Parathyroid adenoma (tissue), 2 donors: Measurements from ENCODE around the gene ANKRD13D.
"Not testable (repeated sequence)": the region's sequence is repeated elsewhere in the genome, so short reads cannot be mapped to it uniquely, and the experiment has no call there.

Experiments
- H2AFZ ChIP-seq: fragments of 300-600 bp; sonication (generic); one replicate; pipeline ENCODE4 v1.7.0; 2017; ENCODE audit warnings: antibody characterized with exemption, mild to moderate bottlenecking
- H3K27ac ChIP-seq: fragments of 300-600 bp; sonication (generic); one replicate; pipeline ENCODE4 v1.7.0; 2017
- H3K27me3 ChIP-seq: fragments of 300-600 bp; sonication (generic); one replicate; pipeline ENCODE4 v1.7.0; 2017; ENCODE audit warnings: low read length; ENCODE audit not compliant: control insufficient read depth, insufficient read depth
- H3K36me3 ChIP-seq: fragments of 300-600 bp; sonication (generic); one replicate; pipeline ENCODE4 v1.7.0; 2017; ENCODE audit warnings: low read length; ENCODE audit not compliant: control insufficient read depth, insufficient read depth
- H3K4me1 ChIP-seq: fragments of 300-600 bp; sonication (generic); one replicate; pipeline ENCODE4 v1.7.0; 2017; ENCODE audit warnings: control low read depth
- H3K4me2 ChIP-seq: fragments of 300-600 bp; sonication (generic); one replicate; pipeline ENCODE4 v1.7.0; 2017; ENCODE audit warnings: low read length
- H3K4me3 ChIP-seq: fragments of 300-600 bp; sonication (generic); one replicate; pipeline ENCODE4 v1.7.0; 2017; ENCODE audit warnings: low read depth, low read length
- H3K79me2 ChIP-seq: fragments of 300-600 bp; sonication (generic); one replicate; pipeline ENCODE4 v1.7.0; 2017; ENCODE audit warnings: control low read depth
- H3K9ac ChIP-seq: fragments of 300-600 bp; sonication (generic); one replicate; pipeline ENCODE4 v1.7.0; 2017; ENCODE audit warnings: mild to moderate bottlenecking
- H3K9me3 ChIP-seq: fragments of 300-600 bp; sonication (generic); one replicate; pipeline ENCODE4 v1.7.0; 2017; ENCODE audit warnings: low read length; ENCODE audit not compliant: control insufficient read depth
- CTCF ChIP-seq: fragments of 300-600 bp; sonication (generic); IDR thresholded peaks from one replicate; pipeline ENCODE4 v1.7.0; 2017; ENCODE audit warnings: antibody characterized with exemption, mild to moderate bottlenecking
- donor health status: primary hyperparathyroidism.

Gene ANKRD13D

GRCh38 chr11:67317205-67317887 is 28.2 kb downstream of the ANKRD13D start:
- TF ChIP-seq CTCF: peak; percentile 92
- H3K4me2 ChIP-seq: peak overlapping the region; percentile 89
- no peak overlapping the region for H3K9ac ChIP-seq
- peak overlapping the region; percentile 91 for H3K4me3 ChIP-seq
- H3K27me3 ChIP-seq: no peaks in the 10 kb centered on the region
- peak overlapping the region; percentile 93 for H2AFZ ChIP-seq
- no peaks in the 10 kb centered on the region for H3K9me3 ChIP-seq
- H3K4me1 ChIP-seq: peaks cover 4% of the 10 kb centered on the region
- H3K79me2 ChIP-seq: peaks cover 14% of the 10 kb centered on the region
- H3K27ac ChIP-seq: peak overlapping the region; percentile 83
- H3K36me3 ChIP-seq: no peaks in the 10 kb centered on the region

GRCh38 chr11:67317888-67318555 is 28.9 kb downstream of the ANKRD13D start:
- H3K79me2 ChIP-seq: peaks cover 16% of the 10 kb centered on the region
- no peaks in the 10 kb centered on the region for H3K36me3 ChIP-seq
- peak overlapping the region; percentile 89 for H3K4me2 ChIP-seq
- peak overlapping the region; percentile 91 for H3K4me3 ChIP-seq
- H3K9ac ChIP-seq: no peak overlapping the region
- no peaks in the 10 kb centered on the region for H3K9me3 ChIP-seq
- H3K4me1 ChIP-seq: peaks cover 4% of the 10 kb centered on the region
- H2AFZ ChIP-seq: peak overlapping the region; percentile 93
- TF ChIP-seq CTCF: no peak
- no peaks in the 10 kb centered on the region for H3K27me3 ChIP-seq
- H3K27ac ChIP-seq: peak overlapping the region; percentile 83

- not testable (repeated sequence) for H3K9me3 ChIP-seq, H3K27me3 ChIP-seq, H3K4me1 ChIP-seq, H3K27ac ChIP-seq, H3K9ac ChIP-seq, H3K36me3 ChIP-seq, H2AFZ ChIP-seq
- Histone ChIP-seq H3K79me2 (peaks cover 16% of the 10 kb centered on the region), H3K4me2 (peak overlapping the region; percentile 89), H3K4me3 (peak overlapping the region; percentile 91)
These were observed 29.8 kb downstream of the ANKRD13D start for GRCh38 chr11:67318876-67319275.

- H3K4me3 ChIP-seq: no peak overlapping the region
- no peaks in the 10 kb centered on the region for H3K36me3 ChIP-seq
- TF ChIP-seq CTCF: no peak
- no peak overlapping the region for H3K9ac ChIP-seq
- no peaks in the 10 kb centered on the region for H3K9me3 ChIP-seq
- no peak overlapping the region for H3K4me2 ChIP-seq
- no peak overlapping the region for H3K27ac ChIP-seq
- peaks cover 4% of the 10 kb centered on the region for H3K4me1 ChIP-seq
- no peaks in the 10 kb centered on the region for H3K27me3 ChIP-seq
- peaks cover 16% of the 10 kb centered on the region for H3K79me2 ChIP-seq
- no peak overlapping the region for H2AFZ ChIP-seq
These were observed 30.9 kb downstream of the ANKRD13D start for GRCh38 chr11:67320011-67320410.

GRCh38 chr11:67320691-67321090 is 31.6 kb downstream of the ANKRD13D start:
- no peak overlapping the region for H3K9ac ChIP-seq
- H3K27me3 ChIP-seq: no peaks in the 10 kb centered on the region
- H2AFZ ChIP-seq: no peak overlapping the region
- no peaks in the 10 kb centered on the region for H3K9me3 ChIP-seq
- peaks cover 16% of the 10 kb centered on the region for H3K79me2 ChIP-seq
- no peak overlapping the region for H3K27ac ChIP-seq
- H3K4me1 ChIP-seq: peaks cover 4% of the 10 kb centered on the region
- no peak overlapping the region for H3K4me3 ChIP-seq
- H3K36me3 ChIP-seq: no peaks in the 10 kb centered on the region
- TF ChIP-seq CTCF: no peak
- H3K4me2 ChIP-seq: no peak overlapping the region
